Gastroesophageal sphincter (tissue), 4 donors: Measurements from ENCODE around the gene SMAD3. TPM values are rescaled to one million over a fixed set of nuclear protein-coding genes. Genes with fewer than 3 reads are reported as not detected.

Experiments used
- ATAC-seq: fragments of 150-250 bp; one replicate; pipeline ENCODE4 v1.9.1; 2016; ENCODE audit warnings: mild to moderate bottlenecking, moderate library complexity
- H3K27ac ChIP-seq, 4 donors: fragments of 200-600 bp; sonication (generic) in 3 of 4; 1 replicate in 3 of 4; 2 replicates in 1 of 4; pipeline ENCODE4 v1.5.1; 2016 to 2019
- H3K27me3 ChIP-seq: fragments of 200-600 bp; sonication (generic); one replicate; pipeline ENCODE4 v1.5.1; 2019
- H3K36me3 ChIP-seq, 2 donors: fragments of 200-600 bp; sonication (generic); one replicate each; pipeline ENCODE4 v1.5.1; 2019; ENCODE audit warnings: control low read depth in 1 of 2
- H3K4me1 ChIP-seq, 3 donors: fragments of 200-600 bp; sonication (generic); 1 replicate in 2 of 3; 2 replicates in 1 of 3; pipeline ENCODE4 v1.5.1; 2016 to 2019; ENCODE audit warnings: control low read depth in 2 of 3
- H3K4me3 ChIP-seq, 2 donors: fragments of 200-600 bp; sonication (generic); one replicate each; pipeline ENCODE4 v1.5.1; 2019; ENCODE audit warnings: mild to moderate bottlenecking in 1 of 2, moderate library complexity in 1 of 2
- H3K9me3 ChIP-seq, 3 donors: fragments of 200-600 bp; sonication (generic); one replicate each; pipeline ENCODE4 v1.5.1; 2017 to 2019; ENCODE audit warnings: control low read depth in 2 of 3
- EP300 ChIP-seq: sonication (generic); formaldehyde crosslinking; IDR thresholded peaks from one replicate; pipeline ENCODE4 v1.6.1; 2017; ENCODE audit warnings: antibody characterized with exemption, mild to moderate bottlenecking
- POLR2A ChIP-seq, 2 donors: fragments of 450-650 bp; IDR thresholded peaks; one replicate each; pipeline ENCODE4 v1.6.1; 2017; ENCODE audit warnings: antibody characterized with exemption in 2 of 2, mild to moderate bottlenecking in 2 of 2, moderate library complexity in 1 of 2
- POLR2AphosphoS5 ChIP-seq: sonication (generic); formaldehyde crosslinking; IDR thresholded peaks from one replicate; pipeline ENCODE4 v1.6.1; 2017; ENCODE audit warnings: antibody characterized with exemption
- WGBS, 2 donors: methylation state at CpG; one replicate each; pipeline ENCODE4 v1.1.5; 2018; ENCODE audit warnings: low coverage in 1 of 2; 5-methylcytosine and 5-hydroxymethylcytosine counted together
- total RNA-seq, 4 donors: library from RNA; depleted of rRNA; stranded (reverse); fragments of >200 nt; gene quantifications; one replicate each; pipeline ENCODE4 v1.1.0, GENCODE V29; 2016
- TF ChIP-seq, protein P1 (sequence below), 4 experiments: fragments of 200-600 bp in 2 of 4; fragments of 450-650 bp in 2 of 4; sonication (generic) in 1 of 4; IDR thresholded peaks; one replicate each; pipeline ENCODE4 v1.5.1; 2017 to 2019; ENCODE audit warnings: antibody characterized with exemption in 4 of 4, mild to moderate bottlenecking in 2 of 4, moderate library complexity in 2 of 4

SMAD3 gene
- total RNA-seq, 4 donors from 2014 or later: 19.8 to 30.6 (median 25.9) TPM

DNA sequence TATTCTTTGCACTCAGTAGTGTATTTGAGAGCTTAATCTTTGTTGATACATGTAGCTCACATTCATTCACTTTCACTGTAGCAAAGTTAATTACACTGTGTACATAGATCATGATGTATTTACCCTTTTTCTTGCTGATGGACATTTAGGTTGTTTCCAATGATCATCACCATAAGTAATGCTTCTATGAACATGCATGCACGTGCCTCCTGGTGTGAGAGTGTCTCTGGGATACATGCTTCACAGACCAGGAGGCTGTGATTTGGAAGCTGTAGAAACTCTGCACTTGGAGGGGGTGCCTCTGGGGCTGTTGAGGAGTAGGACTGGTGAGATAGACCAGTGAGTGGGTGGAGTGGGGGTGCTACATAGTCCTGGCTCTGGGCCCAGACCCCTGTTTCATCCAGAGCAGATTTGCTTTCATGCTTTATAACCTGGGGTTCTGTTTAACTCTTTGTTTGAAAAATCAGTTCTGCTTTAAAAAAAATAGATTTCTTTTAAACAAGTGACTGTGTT is 18.2 kb upstream of the SMAD3 start:
- TF ChIP-seq, protein P1, sequence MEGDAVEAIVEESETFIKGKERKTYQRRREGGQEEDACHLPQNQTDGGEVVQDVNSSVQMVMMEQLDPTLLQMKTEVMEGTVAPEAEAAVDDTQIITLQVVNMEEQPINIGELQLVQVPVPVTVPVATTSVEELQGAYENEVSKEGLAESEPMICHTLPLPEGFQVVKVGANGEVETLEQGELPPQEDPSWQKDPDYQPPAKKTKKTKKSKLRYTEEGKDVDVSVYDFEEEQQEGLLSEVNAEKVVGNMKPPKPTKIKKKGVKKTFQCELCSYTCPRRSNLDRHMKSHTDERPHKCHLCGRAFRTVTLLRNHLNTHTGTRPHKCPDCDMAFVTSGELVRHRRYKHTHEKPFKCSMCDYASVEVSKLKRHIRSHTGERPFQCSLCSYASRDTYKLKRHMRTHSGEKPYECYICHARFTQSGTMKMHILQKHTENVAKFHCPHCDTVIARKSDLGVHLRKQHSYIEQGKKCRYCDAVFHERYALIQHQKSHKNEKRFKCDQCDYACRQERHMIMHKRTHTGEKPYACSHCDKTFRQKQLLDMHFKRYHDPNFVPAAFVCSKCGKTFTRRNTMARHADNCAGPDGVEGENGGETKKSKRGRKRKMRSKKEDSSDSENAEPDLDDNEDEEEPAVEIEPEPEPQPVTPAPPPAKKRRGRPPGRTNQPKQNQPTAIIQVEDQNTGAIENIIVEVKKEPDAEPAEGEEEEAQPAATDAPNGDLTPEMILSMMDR (IDR thresholded peaks at IDR 0.05): no peak
- TF ChIP-seq EP300 (no peak), POLR2AphosphoS5 (no peak), POLR2A (IDR thresholded peaks at IDR 0.05) (no peak)
- Histone ChIP-seq H3K36me3 (no peaks in the 10 kb centered on the region), H3K4me3 (no peak overlapping the region), H3K9me3 (no peaks in the 10 kb centered on the region), H3K4me1 (peaks cover 5 to 62% (median 33%) of the 10 kb centered on the region in 3 donors), H3K27ac (no peak overlapping the region), H3K27me3 (no peaks in the 10 kb centered on the region)
- 50 to 67% methylated on average over 1 of the region's 1 CpG for WGBS, 2 donors
- ATAC-seq: no peak

DNA sequence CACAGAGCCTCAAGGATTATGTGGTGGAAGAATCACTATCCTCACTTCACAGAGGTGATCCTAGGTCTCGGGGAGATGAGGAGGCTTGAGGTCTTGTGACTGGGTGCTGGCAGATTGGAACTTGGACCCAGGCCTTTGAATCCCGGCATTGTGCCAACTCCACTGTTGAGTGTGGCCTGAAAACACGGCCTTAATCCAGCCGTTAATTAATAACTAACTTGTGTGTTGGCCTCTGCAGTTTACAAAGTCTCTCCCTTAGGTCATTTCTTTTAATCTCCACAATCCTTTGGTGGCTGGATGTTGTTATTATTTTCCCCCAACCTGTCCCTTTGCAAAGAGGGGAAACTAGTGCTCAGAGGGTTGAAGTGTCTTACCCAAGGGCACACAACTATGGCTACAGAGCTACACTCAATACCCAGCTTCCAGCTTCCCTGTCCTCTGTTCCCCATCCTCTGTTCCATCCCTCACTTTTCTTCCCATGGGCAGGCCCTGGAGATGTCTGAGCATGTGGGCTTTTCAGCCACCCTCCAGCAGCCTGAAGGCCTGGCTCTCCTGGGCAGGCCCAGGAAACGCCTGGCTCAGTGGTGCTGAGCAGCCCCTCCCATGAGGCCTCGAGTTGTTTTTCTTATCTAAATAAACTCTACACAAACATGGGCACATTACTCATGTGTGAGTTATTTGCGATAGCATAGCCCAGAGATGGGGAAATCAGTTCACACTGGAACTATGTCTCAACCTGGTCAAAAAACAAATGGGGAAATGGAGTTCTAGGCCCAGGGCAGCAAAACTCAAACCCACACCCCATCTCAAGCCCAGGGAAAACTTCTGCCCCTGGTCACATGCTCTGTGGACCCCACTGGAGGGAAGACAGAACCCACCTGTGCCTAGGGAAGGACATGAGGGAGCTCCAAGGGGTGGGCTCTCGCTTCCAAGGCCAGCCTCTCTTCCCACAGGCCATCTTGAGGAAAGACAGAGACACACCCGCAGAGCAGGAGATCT is 16.8 kb upstream of the SMAD3 start:
- no peaks in the 10 kb centered on the region for H3K9me3 ChIP-seq
- H3K27ac ChIP-seq: peak overlapping the region in 3 of 4 donors; percentile 59 to 76 (median 70)
- H3K4me1 ChIP-seq: peaks cover 5 to 54% (median 30%) of the 10 kb centered on the region in 3 donors
- H3K36me3 ChIP-seq: no peaks in the 10 kb centered on the region
- H3K27me3 ChIP-seq: no peaks in the 10 kb centered on the region
- 31 to 40% methylated on average over 6 of the region's 9 CpGs for WGBS, 2 donors
- no peak overlapping the region for H3K4me3 ChIP-seq
- peak; percentile 84 for ATAC-seq
- TF ChIP-seq, protein P1 (IDR thresholded peaks at IDR 0.05): no peak
- TF ChIP-seq POLR2AphosphoS5: peak; percentile 71

DNA sequence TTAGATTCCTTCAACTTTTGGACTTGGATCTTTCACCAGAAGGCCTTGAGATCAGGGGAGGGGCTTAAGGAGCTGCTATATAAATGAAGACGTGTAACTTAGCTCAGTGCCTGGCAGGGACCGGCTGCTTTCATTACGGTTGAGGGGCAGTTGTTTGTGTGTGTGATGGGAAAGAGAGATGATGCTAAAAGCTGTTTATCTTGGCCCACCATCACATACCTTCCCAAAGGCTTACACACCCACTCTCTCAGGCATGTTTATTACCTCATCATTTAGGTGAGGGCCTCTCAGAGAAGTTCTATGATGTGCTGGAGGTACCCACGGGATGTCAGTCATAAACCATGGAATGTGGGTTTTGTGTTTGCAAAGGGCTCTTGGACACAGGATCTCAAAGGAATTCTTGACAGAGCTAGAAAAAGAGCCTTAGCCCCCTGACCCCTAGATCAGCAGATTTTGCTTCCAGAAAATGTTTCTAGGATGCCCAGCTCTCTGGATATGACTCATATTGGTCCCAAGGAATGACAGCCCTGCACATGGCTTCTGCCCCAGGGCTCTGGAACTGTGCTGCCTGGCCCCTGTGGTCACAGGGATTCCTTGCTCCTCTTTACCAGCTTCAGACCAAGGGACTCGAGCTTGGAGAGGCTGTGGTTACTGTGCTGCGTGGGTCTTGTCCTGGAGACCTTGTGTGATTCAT is 15.9 kb upstream of the SMAD3 start:
- no peak for TF ChIP-seq POLR2AphosphoS5
- no peak for TF ChIP-seq EP300
- no peak for TF ChIP-seq POLR2A (IDR thresholded peaks at IDR 0.05)
- TF ChIP-seq, protein P1 (IDR thresholded peaks at IDR 0.05): no peak
- Histone ChIP-seq H3K9me3 (no peaks in the 10 kb centered on the region), H3K4me3 (no peak overlapping the region), H3K36me3 (no peaks in the 10 kb centered on the region), H3K4me1 (peaks cover 5 to 47% (median 27%) of the 10 kb centered on the region in 3 donors), H3K27ac (peak overlapping the region in 3 of 4 donors; percentile 61 to 76 (median 70)), H3K27me3 (no peaks in the 10 kb centered on the region)
- WGBS, 2 donors: 49 to 80% methylated on average over 3 to 5 of the region's 6 CpGs
- peak; percentile 12 for ATAC-seq

DNA sequence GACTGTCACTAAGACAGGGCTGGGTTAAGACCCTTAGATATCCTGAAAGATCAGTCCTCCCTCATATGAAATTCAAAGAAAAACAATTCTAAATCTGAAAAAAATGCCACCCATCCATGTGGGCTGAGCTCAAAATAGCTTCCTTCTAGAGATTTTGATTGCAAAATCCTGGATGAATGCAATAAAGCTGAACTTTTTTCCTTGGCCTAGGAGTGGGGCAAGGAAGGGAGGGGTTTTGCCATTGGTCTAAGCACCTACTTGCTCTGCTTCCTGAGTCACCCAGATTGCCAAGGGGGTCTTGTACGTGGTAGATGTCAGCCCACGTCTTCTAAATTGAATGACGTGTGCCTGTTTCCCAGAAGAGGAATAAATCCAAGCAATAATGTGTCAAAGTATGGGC is 15.3 kb upstream of the SMAD3 start:
- Histone ChIP-seq H3K27me3 (no peaks in the 10 kb centered on the region), H3K36me3 (no peaks in the 10 kb centered on the region), H3K4me3 (no peak overlapping the region), H3K4me1 (peaks cover 5 to 43% (median 24%) of the 10 kb centered on the region in 3 donors), H3K9me3 (no peaks in the 10 kb centered on the region), H3K27ac (peak overlapping the region in 3 of 4 donors; percentile 61 to 76 (median 70))
- peak; percentile 64 for ATAC-seq
- peak; percentile 43 for TF ChIP-seq POLR2AphosphoS5
- TF ChIP-seq, protein P1 (IDR thresholded peaks at IDR 0.05): no peak
- no peak for TF ChIP-seq EP300
- 80 to 92% methylated on average over 1 to 3 of the region's 3 CpGs for WGBS, 2 donors
